ENCODE results near the gene ATP5F1E. TPM values are rescaled to one million over a fixed set of nuclear protein-coding genes. Genes with fewer than 3 reads are reported as not detected.

ATP5F1E gene
- total and polyA plus RNA-seq, 9 of the 15 experiments (the other 6 are each of a cell fraction or from before 2014, with no cell fraction given), result 60.3 to 162 (median 113) TPM

GRCh38 chr20:59048681-59049030 is 16.5 kb upstream of the ATP5F1E start:
- Histone ChIP-seq H3K9me1 (ENCODE audit: control insufficient read depth, insufficient read depth, low read length) (no peaks in the 10 kb centered on the region), H3K4me3 (no peak overlapping the region), H3K27me3 (ENCODE audit: control insufficient read depth in 2 of 2, insufficient read depth in 2 of 2, low read length in 2 of 2) (peaks cover 19 to 20% of the 10 kb centered on the region in 2 experiments), H2AFZ (ENCODE audit: low read depth, low read length) (no peak overlapping the region), H4K20me1 (replicated peaks; ENCODE audit: control insufficient read depth, insufficient read depth, low read length) (no peaks in the 10 kb centered on the region), H3K9me3 (replicated peaks; ENCODE audit: control insufficient read depth, insufficient read depth, low read depth, low read length) (no peaks in the 10 kb centered on the region), H3K79me2 (ENCODE audit: control insufficient read depth, insufficient read depth, low read length) (no peaks in the 10 kb centered on the region), H3K36me3 (ENCODE audit: control insufficient read depth, insufficient read depth, low read length) (no peaks in the 10 kb centered on the region), H3K4me1 (replicated peaks in 1 of 2; ENCODE audit: control insufficient read depth in 2 of 2, insufficient read depth in 2 of 2, low read length in 2 of 2) (peaks cover 0 to 8% of the 10 kb centered on the region in 2 experiments; a peak in 2 of 5 replicates), H3K4me2 (ENCODE audit: insufficient read depth, low read length) (no peak overlapping the region; the same call in 1 of the 2 replicates), H3K9ac (ENCODE audit: insufficient read depth in 1 of 2, low read depth in 2 of 2, low read length in 2 of 2) (no peak overlapping the region), H3K27ac (ENCODE audit: extremely low read depth, low read depth, low read length) (no peak overlapping the region)
- no TSS peak for BruUV-seq (replicated peaks)
- DNase-seq (ENCODE audit: extremely low read depth in 1 of 4, low spot score in 3 of 4) (no peak), ATAC-seq (no peak), FAIRE-seq (no peak)
- in situ Hi-C loops (cut with MboI) (no loop called here), intact Hi-C loops (cut with micrococcal nuclease) (no loop called here)
- ChIA-PET CTCF (ENCODE audit: low intra/inter-chr PET ratio) (no interaction called here), POLR2A (interaction anchor here (1.4 kb wide), 1 partner anchor 17 kb away, joined by 5 read pairs; the partner anchor contains the start of gene ATP5F1E)
- no peak for TF ChIP-seq ZBTB17 (CRISPR knock-in tag; IDR thresholded peaks at IDR 0.05)
- no peak for TF ChIP-seq ZNF24 (IDR thresholded peaks at IDR 0.05)
- TF ChIP-seq HMGXB4 (CRISPR knock-in tag; IDR thresholded peaks at IDR 0.05), result no peak
- TF ChIP-seq STAT5B (CRISPR knock-in tag; IDR thresholded peaks at IDR 0.05), result no peak
- no peak for TF ChIP-seq GATAD2B (IDR thresholded peaks at IDR 0.05; ENCODE audit: borderline replicate concordance)
- no peak for TF ChIP-seq SP2 (IDR thresholded peaks at IDR 0.05; ENCODE audit: extremely low read depth, low read depth, low read length, poor library complexity, severe bottlenecking)
- no peak for TF ChIP-seq ZNF764 (CRISPR knock-in tag; IDR thresholded peaks at IDR 0.05; ENCODE audit: low read depth)
- TF ChIP-seq RBM39 (optimal IDR thresholded peaks at IDR 0.05; ENCODE audit: low read depth, low read length), result no peak
- TF ChIP-seq ZNF140 (CRISPR knock-in tag; IDR thresholded peaks at IDR 0.05), result no peak
- no peak for TF ChIP-seq ZNF175 (CRISPR knock-in tag; IDR thresholded peaks at IDR 0.05; ENCODE audit: low read depth)
- TF ChIP-seq PURB (CRISPR knock-in tag; IDR thresholded peaks at IDR 0.05; ENCODE audit: low read depth), result no peak
- no peak for TF ChIP-seq CBX8 (IDR thresholded peaks at IDR 0.05; ENCODE audit: borderline replicate concordance, extremely low read depth, low read depth, low read length, poor library complexity, severe bottlenecking)
- no peak for TF ChIP-seq SMAD1 (IDR thresholded peaks at IDR 0.05; ENCODE audit: low read depth, low read length, partially characterized antibody)
- TF ChIP-seq ATF3 (IDR thresholded peaks at IDR 0.05), result no peak
- TF ChIP-seq ATF3 (CRISPR knock-in tag; conservative IDR thresholded peaks at IDR 0.05), result no peak
- TF ChIP-seq RCOR1 (IDR thresholded peaks at IDR 0.05; ENCODE audit: borderline replicate concordance in 1 of 2, low read depth in 2 of 2, low read length in 2 of 2), result no peak
- TF ChIP-seq TCF7L2 (IDR thresholded peaks at IDR 0.05; ENCODE audit: low read depth, low read length), result no peak
- no peak for TF ChIP-seq LEF1 (IDR thresholded peaks at IDR 0.05)
- TF ChIP-seq MEF2D (tag; conservative IDR thresholded peaks at IDR 0.05; ENCODE audit: low read depth), result no peak; the same call in 1 of the 2 replicates
- 0% methylated on average over 2 of the region's 2 CpGs for WGBS (ENCODE audit: insufficient coverage, low coverage, missing lambda C conversion rate)
